Adrenal gland (tissue), 19 donors: ENCODE measurements around the gene KIRREL3. TPM values are rescaled to one million over a fixed set of nuclear protein-coding genes. Genes with fewer than 3 reads are reported as not detected.
A peak's percentile ranks its signal among the peaks of the same experiment; 100 is the strongest.

Experiments used
- DNase-seq, 7 donors: peaks; one replicate each; pipeline ENCODE4 v3.0.0-alpha.2; 2019 to 2020
- H3K27ac ChIP-seq, 5 donors: fragments of 200-600 bp; sonication (generic) in 4 of 5; 1 replicate in 3 of 5; 2 replicates in 2 of 5; pipeline versions ENCODE4 v1.5.1 to v1.8.0; 2016 to 2020; ENCODE audit warnings: mild to moderate bottlenecking in 1 of 5
- H3K27me3 ChIP-seq: fragments of 200-600 bp; 2 replicates; pipeline ENCODE4 v1.8.0; 2021
- H3K36me3 ChIP-seq, 2 donors: fragments of 200-600 bp; replicated peaks in 1 of 2; 1 replicate in 1 of 2; 2 replicates in 1 of 2; pipeline versions ENCODE4 v1.5.1 to v1.8.0; 2018 to 2022
- H3K4me1 ChIP-seq, 2 donors: fragments of 200-600 bp; replicated peaks in 1 of 2; 1 replicate in 1 of 2; 2 replicates in 1 of 2; pipeline versions ENCODE4 v1.5.1 to v1.8.0; 2018 to 2021
- H3K4me3 ChIP-seq, 4 donors: fragments of 200-600 bp; sonication (generic) in 3 of 4; one replicate each; pipeline ENCODE4 v1.5.1; 2016 to 2018
- H3K9me3 ChIP-seq, 3 donors: fragments of 200-600 bp; sonication (generic) in 1 of 3; replicated peaks in 1 of 3; 1 replicate in 2 of 3; 2 replicates in 1 of 3; pipeline versions ENCODE4 v1.5.1 to v1.8.0; 2016 to 2021
- CTCF ChIP-seq, 6 experiments: fragments of 450-650 bp in 4 of 6; fragments of 200-600 bp in 2 of 6; sonication (generic) in 1 of 6; IDR thresholded peaks; 1 replicate in 5 of 6; 2 replicates in 1 of 6; pipeline versions ENCODE4 v1.5.1 to v1.8.0; 2016 to 2021; ENCODE audit warnings: antibody characterized with exemption in 6 of 6, mild to moderate bottlenecking in 2 of 6, moderate library complexity in 1 of 6
- POLR2A ChIP-seq, 2 donors: fragments of 450-650 bp; IDR thresholded peaks; one replicate each; pipeline ENCODE4 v1.6.1; 2017; ENCODE audit warnings: antibody characterized with exemption in 2 of 2, mild to moderate bottlenecking in 2 of 2, moderate library complexity in 1 of 2
- WGBS, 4 donors: extraction: QIAGEN DNeasy Blood & Tissue Kit in 2 of 4; methylation state at CpG; one replicate each; pipeline versions ENCODE4 v1.1.5 to v1.1.7; 2013 to 2017; 5-methylcytosine and 5-hydroxymethylcytosine counted together
- intact Hi-C, 2 donors: fragments of 100-400 bp; cut with DNase I; formaldehyde crosslinking; loops; one replicate each; pipeline versions ENCODE4 v1.14.1 to v1.15.0; 2022 to 2023
- long read RNA-seq, 10 donors: library from polyadenylated mRNA in 3 of 10; unstranded in 2 of 10; stranded (forward) in 1 of 10; transcript quantifications; one replicate each; pipeline ENCODE4 v2.0.0 and lab custom pipeline, GENCODE V29; 2021 to 2026
- polyA plus RNA-seq, 3 donors: library from polyadenylated mRNA; stranded (reverse); fragments of 200-250 nt in 2 of 3; fragments of 350-450 nt in 1 of 3; fragmentation: Illumina TruSeq in 1 of 3; extraction: RNeasy Lipid Tissue Mini Kit (QIAGEN cat#74804) in 1 of 3; gene quantifications; one replicate each; pipeline ENCODE4 v1.2.3, GENCODE V29; 2013 to 2014
- total RNA-seq, 9 donors: library from RNA; depleted of rRNA in 4 of 9; stranded (reverse); fragments of >200 nt in 4 of 9; fragments of 120-200 nt in 1 of 9; fragmentation: NEBNext Ultra II Directional in 1 of 9; extraction: Animal tissue kit (Norgen Biotek cat#: 25700) in 1 of 9; gene quantifications; one replicate each; pipeline versions ENCODE4 v1.1.0 to v1.2.4, GENCODE V29; 2013 to 2023
- donor health status: healthy with polysubstance abuse.
- donor health status: Bipolar disorder and iron deficiency.
- donor health status: DM: yes; HTN: yes; CAD: no.
- donor health status: DM: no; HTN: no; CAD: no.
- donor health status: DM: no; HTN: no; CAD: no.
- donor health status: DM: yes; HTN: yes; CAD: no.

KIRREL3 gene
- total RNA-seq = 1 to 10 TPM in 1 of 9 donors, under 1 TPM in 7, not detected in 1; 0.07 to 2.1 (median 0.29) TPM
- 1 to 10 TPM in 1 of 3 donors, under 1 TPM in 2; 0.64 to 4.1 (median 0.90) TPM for polyA plus RNA-seq
- long read RNA-seq, donor 1 = 0 reads
- long read RNA-seq, donor 2 = 0 reads
- long read RNA-seq, donor 3 = 0 reads
- long read RNA-seq, donor 4 = 0 reads
- long read RNA-seq, donor 5, partial matches to known transcripts = 0 of 1 reads
- long read RNA-seq, donor 5, other reads (novel, unspliced or antisense) = 1 of 1 reads
- long read RNA-seq, donor 6, partial matches to known transcripts = 0 of 2 reads
- long read RNA-seq, donor 6, other reads (novel, unspliced or antisense) = 2 of 2 reads
- long read RNA-seq, donor 7 = 0 reads
- long read RNA-seq, donor 8 = 0 reads
- long read RNA-seq, donor 9 = 0 reads
- long read RNA-seq, donor 10 = 0 reads

GRCh38 chr11:127000291-127000968, at the start of gene KIRREL3:
Gene KIRREL3, minus strand, starts transcription at chr11:127000770.
- no peak for TF ChIP-seq POLR2A (IDR thresholded peaks at IDR 0.05)
- no peak for TF ChIP-seq CTCF (IDR thresholded peaks at IDR 0.05)
- no peaks in the 10 kb centered on the region for H3K9me3 ChIP-seq
- peaks cover 37% of the 10 kb centered on the region for H3K27me3 ChIP-seq
- no peaks in the 10 kb centered on the region for H3K4me1 ChIP-seq
- no peaks in the 10 kb centered on the region for H3K36me3 ChIP-seq
- intact Hi-C loops = no loop called here
- 1 to 2% (median 1%) methylated on average over 28 to 42 of the region's 42 CpGs for WGBS, 4 donors
- no peak within 1 kb of the TSS for H3K27ac ChIP-seq
- peak within 1 kb of the TSS in 1 of 4 donors; percentile 29 for H3K4me3 ChIP-seq
- peak in 3 of 7 donors; percentile 7 to 66 (median 15) for DNase-seq

- DNase-seq = no peak
- 89 to 100% (median 92%) methylated on average over 1 of the region's 1 CpG for WGBS, 4 donors
- intact Hi-C loops = no loop called here
These were observed 49.6 kb upstream of the KIRREL3 start for GRCh38 chr11:127050186-127050585.

GRCh38 chr11:127049486-127049885, 48.9 kb upstream of the KIRREL3 start:
- intact Hi-C loops = no loop called here
- no peaks in the 10 kb centered on the region for H3K27me3 ChIP-seq
- TF ChIP-seq CTCF (IDR thresholded peaks at IDR 0.05) = no peak
- TF ChIP-seq POLR2A (IDR thresholded peaks at IDR 0.05) = no peak
- WGBS, 4 donors = 55 to 91% (median 83%) methylated on average over 2 of the region's 2 CpGs
- H3K27ac ChIP-seq = no peak overlapping the region
- no peak overlapping the region for H3K4me3 ChIP-seq
- H3K4me1 ChIP-seq = no peaks in the 10 kb centered on the region
- no peaks in the 10 kb centered on the region for H3K36me3 ChIP-seq
- DNase-seq = no peak
- no peaks in the 10 kb centered on the region for H3K9me3 ChIP-seq

More at GRCh38 chr11:127050186-127050585, 49.6 kb upstream of the KIRREL3 start:
- Histone ChIP-seq H3K27ac (no peak overlapping the region), H3K4me3 (no peak overlapping the region), H3K4me1 (no peaks in the 10 kb centered on the region), H3K27me3 (no peaks in the 10 kb centered on the region), H3K9me3 (no peaks in the 10 kb centered on the region), H3K36me3 (no peaks in the 10 kb centered on the region)
- no peak for TF ChIP-seq POLR2A (IDR thresholded peaks at IDR 0.05)
- no peak for TF ChIP-seq CTCF (IDR thresholded peaks at IDR 0.05)

- H3K36me3 ChIP-seq = no peaks in the 10 kb centered on the region
These were observed 44.0 kb upstream of the KIRREL3 start for GRCh38 chr11:127044535-127044934.

More at GRCh38 chr11:127044535-127044934, 44.0 kb upstream of the KIRREL3 start:
- no peaks in the 10 kb centered on the region for H3K4me1 ChIP-seq
- DNase-seq = no peak
- H3K27me3 ChIP-seq = no peaks in the 10 kb centered on the region
- no peaks in the 10 kb centered on the region for H3K9me3 ChIP-seq
- H3K27ac ChIP-seq = no peak overlapping the region
- TF ChIP-seq CTCF (IDR thresholded peaks at IDR 0.05) = no peak
- TF ChIP-seq POLR2A (IDR thresholded peaks at IDR 0.05) = no peak
- no peak overlapping the region for H3K4me3 ChIP-seq
- intact Hi-C loops = no loop called here
- WGBS, 4 donors = 48 to 67% (median 54%) methylated on average over 1 of the region's 1 CpG
